Activated T-helper 2 cell treated with anti-CD3 and anti-CD28 coated beads, Interferon-gamma antibody, Interleukin-2, Interleukin-4, amounts not matched to agents 10 μg/mL and 5 μg/mL and 100 μg/mL, durations not matched to agents 14 hours and 24 hours and 36 hours (primary cell): ENCODE measurements around the gene C18orf32. TPM values are rescaled to one million over a fixed set of nuclear protein-coding genes. Genes with fewer than 3 reads are reported as not detected.
"Not testable (repeated sequence)": the region's sequence is repeated elsewhere in the genome, so short reads cannot be mapped to it uniquely, and the experiment has no call there.

Source experiments
- DNase-seq: peaks from one replicate; pipeline ENCODE4 v3.0.0; 2021; ENCODE audit warnings: low spot score
- H3K27ac Mint-ChIP-seq: one replicate; pipeline ENCODE4 v1.8.0; 2021; ENCODE audit warnings: mixed read lengths
- H3K27me3 Mint-ChIP-seq: one replicate; pipeline ENCODE4 v1.8.0; 2021; ENCODE audit warnings: low read depth, mixed read lengths
- H3K36me3 Mint-ChIP-seq: one replicate; pipeline ENCODE4 v1.8.0; 2021; ENCODE audit warnings: low read depth, mixed read lengths
- H3K4me1 Mint-ChIP-seq: one replicate; pipeline ENCODE4 v1.8.0; 2021; ENCODE audit warnings: low read depth, mixed read lengths
- H3K4me3 Mint-ChIP-seq: one replicate; pipeline ENCODE4 v1.8.0; 2021; ENCODE audit warnings: low read depth, mild to moderate bottlenecking, moderate library complexity, mixed read lengths
- H3K9me3 Mint-ChIP-seq: one replicate; pipeline ENCODE4 v1.8.0; 2021; ENCODE audit warnings: mixed read lengths
- intact Hi-C: fragments of 100-400 bp; cut with micrococcal nuclease; formaldehyde crosslinking; loops from one replicate; pipeline ENCODE4 v1.15.1; 2023
- total RNA-seq: library from RNA; stranded (reverse); gene quantifications from 2 replicates; pipeline ENCODE4 v1.2.3, GENCODE V29; 2022

C18orf32 gene
- total RNA-seq, 1 donor from 2014 or later: 22.6 TPM

DNA sequence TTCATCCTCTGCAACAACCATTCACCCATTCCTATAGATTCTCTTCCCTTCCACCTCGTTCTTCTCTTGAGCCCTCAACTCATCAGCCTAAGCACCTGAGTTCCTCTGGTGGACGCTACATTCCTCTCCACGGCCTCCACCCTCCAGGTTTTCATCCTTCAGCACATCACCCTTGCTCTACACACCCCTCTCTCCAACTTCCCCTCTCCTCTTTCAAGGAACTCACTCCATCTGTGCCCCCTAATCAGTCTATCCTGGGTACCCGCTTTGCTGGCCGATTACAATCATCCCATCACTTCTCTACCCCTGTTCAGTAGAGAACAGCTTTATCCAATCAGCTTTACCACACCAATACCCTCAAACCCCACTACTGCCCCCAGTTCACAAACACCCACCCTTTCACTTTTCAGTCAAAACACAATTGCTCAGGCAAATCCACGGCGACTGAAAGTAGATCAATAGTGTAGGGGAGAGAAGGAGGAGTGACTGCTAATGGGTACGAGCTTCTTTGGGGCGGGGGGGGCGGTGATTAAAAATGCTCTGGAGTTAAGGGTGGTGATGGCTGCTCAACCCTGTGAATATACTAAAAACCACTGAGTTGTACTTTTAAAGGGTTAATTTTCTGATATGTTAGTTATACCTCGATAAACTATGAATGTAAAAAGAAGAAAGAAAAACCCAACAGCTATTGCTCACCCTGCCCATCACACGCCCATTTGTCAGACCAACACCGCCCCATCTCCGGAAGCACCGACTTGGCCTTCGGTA is 27.4 kb downstream of the C18orf32 start:
- Mint-ChIP-seq H3K9me3 (no peaks in the 10 kb centered on the region), H3K27me3 (peaks cover 3% of the 10 kb centered on the region), H3K4me1 (peaks cover 19% of the 10 kb centered on the region), H3K27ac (peak overlapping the region; percentile 48), H3K36me3 (peaks cover 13% of the 10 kb centered on the region), H3K4me3 (peak overlapping the region; percentile 84)
- no peak for DNase-seq
- intact Hi-C loops: loop anchor here (1.0 kb wide), 2 partner anchors 27 to 33 kb away; partner anchors contain the start of gene RPL17

DNA sequence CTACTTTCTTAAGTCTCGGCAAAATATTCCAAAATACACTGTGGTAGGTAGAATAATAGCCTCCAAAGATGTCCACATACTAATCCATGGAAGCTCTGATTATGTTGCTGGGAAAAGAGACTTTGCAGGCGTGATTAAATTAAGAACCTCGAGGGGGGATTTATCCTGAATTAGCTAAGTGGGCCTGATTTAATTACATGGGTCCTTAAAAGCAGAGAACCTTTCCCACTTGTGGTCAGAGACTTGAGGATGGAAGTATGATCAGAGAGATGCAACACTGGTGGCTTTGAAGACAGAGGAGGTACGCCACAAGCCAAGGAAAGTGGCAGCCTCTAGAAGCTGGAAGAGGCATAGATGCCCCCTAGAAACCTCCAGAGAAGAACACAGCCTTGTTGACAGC is 29.4 kb downstream of the C18orf32 start:
- Mint-ChIP-seq H3K4me3 (no peak overlapping the region), H3K27me3 (no peaks in the 10 kb centered on the region), H3K36me3 (peaks cover 26% of the 10 kb centered on the region), H3K27ac (no peak overlapping the region), H3K9me3 (no peaks in the 10 kb centered on the region), H3K4me1 (peaks cover 19% of the 10 kb centered on the region)
- intact Hi-C loops: no loop called here
- no peak for DNase-seq

DNA sequence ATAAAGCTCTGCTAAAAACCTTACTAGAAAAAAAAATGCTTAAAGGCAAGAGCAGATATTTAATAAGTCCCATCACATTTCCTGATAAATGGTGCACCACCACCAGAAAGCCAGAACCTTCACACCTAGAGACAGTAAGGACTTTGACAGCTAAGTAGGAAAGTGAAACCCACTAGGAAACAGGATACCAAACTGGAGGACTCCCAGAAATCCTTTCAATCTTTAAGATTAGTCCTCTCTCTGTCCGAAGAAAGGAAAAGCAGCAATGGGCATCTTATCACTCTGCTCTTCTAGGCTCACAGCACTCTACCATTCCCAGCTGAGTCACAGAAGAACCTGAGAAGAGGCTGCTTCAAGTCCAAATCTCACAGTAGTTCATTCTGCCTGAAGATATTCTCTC is 30.2 kb downstream of the C18orf32 start:
- Mint-ChIP-seq H3K36me3 (peaks cover 32% of the 10 kb centered on the region), H3K27ac (no peak overlapping the region), H3K27me3 (no peaks in the 10 kb centered on the region), H3K9me3 (peaks cover 4% of the 10 kb centered on the region), H3K4me3 (no peak overlapping the region), H3K4me1 (peaks cover 19% of the 10 kb centered on the region)
- no peak for DNase-seq
- intact Hi-C loops: no loop called here

DNA sequence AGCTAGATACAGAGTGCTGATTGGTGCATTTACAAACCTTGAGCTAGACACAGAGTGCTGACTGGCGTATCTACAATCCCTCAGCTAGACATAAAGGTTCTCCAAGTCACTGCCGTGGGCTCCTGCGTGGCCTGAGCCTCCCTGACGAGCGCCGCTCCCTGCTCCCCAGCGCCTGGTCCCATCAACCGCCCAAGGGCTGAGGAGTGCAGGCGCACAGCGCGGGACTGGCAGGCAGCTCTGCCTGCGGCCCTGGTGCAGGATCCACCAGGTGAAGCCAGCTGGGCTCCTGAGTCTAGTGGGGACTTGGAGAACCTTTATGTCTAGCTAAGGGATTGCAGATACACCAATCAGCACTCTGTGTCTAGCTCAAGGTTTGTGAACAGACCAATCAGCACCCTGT is 34.5 kb downstream of the C18orf32 start:
- Mint-ChIP-seq H3K36me3 (peaks cover 57% of the 10 kb centered on the region), H3K9me3 (peaks cover 17% of the 10 kb centered on the region), H3K4me1 (peaks cover 13% of the 10 kb centered on the region)
- H3K27ac Mint-ChIP-seq, intact Hi-C loops, DNase-seq, H3K4me3 Mint-ChIP-seq, H3K27me3 Mint-ChIP-seq: not testable (repeated sequence)

DNA sequence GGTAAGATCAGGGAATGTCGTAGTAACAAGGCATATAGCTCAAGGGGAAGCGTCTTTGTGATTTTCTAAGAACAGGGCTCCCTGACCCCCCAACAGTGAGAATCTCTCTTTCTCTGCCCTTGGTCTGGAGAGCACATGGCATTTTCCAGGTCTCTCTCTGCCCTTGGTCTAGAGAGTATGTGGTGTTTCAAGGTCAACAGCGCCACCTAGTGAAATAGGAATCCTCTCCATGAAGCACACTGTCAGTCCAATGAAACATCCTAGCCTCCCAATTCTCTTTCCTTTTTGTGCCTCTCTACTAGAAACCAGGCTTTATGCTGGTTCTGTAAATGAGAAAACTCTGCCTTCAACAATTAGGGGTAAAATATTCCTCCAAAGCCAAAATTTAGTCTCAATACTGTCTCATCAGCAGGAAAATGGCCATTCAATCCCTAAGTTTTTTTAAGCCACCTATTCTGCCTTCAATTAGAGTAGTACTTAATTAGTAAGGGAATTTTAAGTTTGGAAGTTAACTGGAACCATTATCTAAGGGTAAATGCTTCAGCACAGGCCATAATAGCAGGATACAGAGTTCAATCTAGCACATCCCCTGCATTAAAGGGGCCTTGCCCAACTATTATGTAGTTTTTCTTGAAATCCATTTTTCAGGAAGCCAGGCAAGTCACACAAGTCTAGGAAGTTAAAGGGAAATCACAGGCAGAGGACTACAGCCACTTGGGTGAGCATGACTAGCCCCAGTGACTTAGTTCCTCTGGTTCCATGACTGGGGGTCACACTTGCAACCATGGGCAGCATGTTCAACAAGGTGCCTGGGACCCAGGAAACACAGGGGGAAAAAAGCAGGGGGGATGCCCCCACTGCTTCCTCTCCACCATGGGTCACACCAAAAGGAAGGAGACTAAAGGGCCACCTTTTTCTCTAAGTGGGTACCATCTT is 39.0 kb downstream of the C18orf32 start:
- H3K9me3 Mint-ChIP-seq: peaks cover 17% of the 10 kb centered on the region
- H3K27ac Mint-ChIP-seq: no peak overlapping the region
- DNase-seq: no peak
- peaks cover 35% of the 10 kb centered on the region for H3K36me3 Mint-ChIP-seq
- intact Hi-C loops: loop anchor here (2.0 to 5.0 kb wide), 2 partner anchors 426 to 773 kb away; no protein-coding TSS in a partner anchor
- H3K27me3 Mint-ChIP-seq: no peaks in the 10 kb centered on the region
- H3K4me3 Mint-ChIP-seq: no peak overlapping the region
- H3K4me1 Mint-ChIP-seq: peaks cover 7% of the 10 kb centered on the region

DNA sequence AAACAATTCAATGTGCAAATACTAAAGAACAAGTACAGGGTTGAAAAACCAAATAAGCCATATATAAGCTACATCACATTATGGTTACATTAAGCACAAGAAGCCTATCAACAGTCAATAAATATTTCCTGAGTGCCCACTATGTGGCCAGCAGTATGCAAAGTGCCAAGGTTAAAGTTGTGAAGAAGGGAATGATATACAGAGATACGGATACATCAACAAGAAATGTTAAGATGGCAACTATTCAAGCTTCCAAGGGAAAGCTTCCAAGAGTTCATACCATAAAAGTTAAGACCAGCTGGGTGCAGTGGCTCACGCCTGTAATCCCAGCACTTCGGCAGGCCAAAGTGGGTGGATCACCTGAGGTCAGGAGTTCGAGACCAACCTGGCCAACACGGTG is 40.6 kb downstream of the C18orf32 start:
- Mint-ChIP-seq H3K27ac (no peak overlapping the region), H3K27me3 (no peaks in the 10 kb centered on the region), H3K9me3 (peaks cover 10% of the 10 kb centered on the region), H3K4me3 (no peak overlapping the region), H3K36me3 (peaks cover 24% of the 10 kb centered on the region), H3K4me1 (peaks cover 11% of the 10 kb centered on the region)
- DNase-seq: no peak
- intact Hi-C loops: loop anchor here (2.0 to 5.0 kb wide), 2 partner anchors 424 to 772 kb away; no protein-coding TSS in a partner anchor

DNA sequence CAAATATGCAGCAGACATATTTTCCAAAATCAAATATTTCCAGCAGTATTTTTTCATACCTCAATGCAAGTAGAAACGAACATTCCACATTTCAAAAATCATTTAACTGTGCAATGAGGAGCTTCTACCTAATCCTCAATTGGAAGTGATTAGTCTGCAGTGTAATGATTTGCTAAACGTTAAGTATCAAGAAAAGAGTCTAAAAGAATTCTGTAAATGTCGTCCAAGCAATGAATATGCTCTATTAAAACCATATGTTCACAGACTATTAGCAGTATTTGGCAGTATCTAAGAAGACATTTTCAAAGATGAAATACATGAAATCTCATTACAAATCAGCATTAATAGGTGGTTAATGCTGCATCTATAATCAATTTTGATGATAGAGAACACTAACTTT is 42.5 kb downstream of the C18orf32 start:
- no peaks in the 10 kb centered on the region for H3K27me3 Mint-ChIP-seq
- peaks cover 17% of the 10 kb centered on the region for H3K36me3 Mint-ChIP-seq
- H3K4me1 Mint-ChIP-seq: peaks cover 13% of the 10 kb centered on the region
- no peak for DNase-seq
- peaks cover 4% of the 10 kb centered on the region for H3K9me3 Mint-ChIP-seq
- intact Hi-C loops: no loop called here
- H3K4me3 Mint-ChIP-seq: no peak overlapping the region
- H3K27ac Mint-ChIP-seq: no peak overlapping the region

DNA sequence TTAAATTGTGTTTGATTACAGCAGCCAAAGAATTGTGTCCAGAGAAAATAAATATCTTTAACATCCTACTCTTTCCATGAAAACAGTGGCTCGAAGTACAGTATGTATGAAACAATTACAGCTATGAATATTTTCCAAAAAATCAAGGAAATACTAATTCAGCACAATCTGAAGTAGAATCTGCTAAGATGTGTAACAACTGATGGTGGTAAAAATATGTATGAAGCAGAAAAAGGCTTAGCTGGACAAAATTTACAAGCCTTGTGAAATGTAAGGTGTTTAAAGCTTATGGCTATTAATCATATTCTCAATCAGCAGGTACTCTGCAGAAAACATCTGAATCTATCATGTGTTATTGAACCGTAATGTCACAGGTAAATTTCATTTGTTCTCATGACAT is 43.2 kb downstream of the C18orf32 start:
- intact Hi-C loops: no loop called here
- peaks cover 13% of the 10 kb centered on the region for H3K4me1 Mint-ChIP-seq
- no peak overlapping the region for H3K4me3 Mint-ChIP-seq
- no peak overlapping the region for H3K27ac Mint-ChIP-seq
- no peaks in the 10 kb centered on the region for H3K27me3 Mint-ChIP-seq
- DNase-seq: no peak
- H3K9me3 Mint-ChIP-seq: no peaks in the 10 kb centered on the region
- peaks cover 13% of the 10 kb centered on the region for H3K36me3 Mint-ChIP-seq

DNA sequence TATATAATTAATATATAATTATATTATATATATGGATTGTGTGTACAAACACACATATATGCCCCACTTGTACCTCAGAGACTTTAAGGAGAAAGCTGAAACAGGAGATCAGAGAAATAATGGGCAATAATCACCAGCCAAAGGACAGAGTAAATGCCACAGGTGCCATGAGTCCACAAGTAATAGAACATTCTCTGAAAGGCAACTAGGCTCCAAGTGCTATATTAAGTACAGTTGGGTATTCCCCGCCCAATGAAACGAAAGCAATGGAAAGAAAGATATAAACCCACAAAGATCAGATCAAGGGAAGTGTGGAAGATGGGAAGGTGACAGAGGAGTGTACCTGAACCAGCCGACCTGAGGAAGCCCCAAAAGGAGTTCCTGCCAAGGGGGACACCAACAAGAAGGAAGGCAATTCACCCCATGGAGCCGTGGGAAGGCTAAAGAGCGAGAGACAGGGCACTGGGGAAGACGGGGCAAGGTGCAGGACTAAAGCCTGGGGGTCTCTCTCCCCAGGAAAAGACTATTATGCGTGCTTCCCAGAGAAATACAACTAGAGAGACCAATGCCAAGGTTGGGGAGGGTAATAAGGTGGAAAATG is 45.6 kb downstream of the C18orf32 start:
- Mint-ChIP-seq H3K4me3 (no peak overlapping the region), H3K9me3 (no peaks in the 10 kb centered on the region), H3K27ac (no peak overlapping the region), H3K27me3 (no peaks in the 10 kb centered on the region), H3K4me1 (peaks cover 8% of the 10 kb centered on the region), H3K36me3 (peaks cover 3% of the 10 kb centered on the region)
- DNase-seq: no peak
- intact Hi-C loops: no loop called here

DNA sequence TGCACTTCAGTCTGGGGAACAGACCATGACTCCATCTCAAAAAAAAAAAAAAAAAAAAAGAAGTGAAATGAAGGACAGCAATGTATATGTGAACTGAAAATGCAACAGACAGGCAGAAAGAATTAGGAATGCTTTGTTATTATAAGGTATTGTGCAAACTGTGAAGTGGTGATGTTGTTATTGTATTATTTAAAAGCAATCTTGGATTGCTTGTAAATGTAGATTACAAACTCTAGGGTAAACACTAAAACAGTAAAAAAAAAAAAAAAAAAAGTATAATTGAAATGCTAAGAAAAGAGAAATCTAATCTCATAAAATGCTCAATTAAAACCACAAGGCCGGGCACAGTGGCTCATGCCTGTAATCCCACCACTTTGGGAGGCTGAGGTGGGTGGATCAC is 51.9 kb downstream of the C18orf32 start:
- peaks cover 2% of the 10 kb centered on the region for H3K4me1 Mint-ChIP-seq
- no peaks in the 10 kb centered on the region for H3K9me3 Mint-ChIP-seq
- H3K27me3 Mint-ChIP-seq: no peaks in the 10 kb centered on the region
- no peak overlapping the region for H3K27ac Mint-ChIP-seq
- no peak for DNase-seq
- no peak overlapping the region for H3K4me3 Mint-ChIP-seq
- no peaks in the 10 kb centered on the region for H3K36me3 Mint-ChIP-seq
- intact Hi-C loops: no loop called here

DNA sequence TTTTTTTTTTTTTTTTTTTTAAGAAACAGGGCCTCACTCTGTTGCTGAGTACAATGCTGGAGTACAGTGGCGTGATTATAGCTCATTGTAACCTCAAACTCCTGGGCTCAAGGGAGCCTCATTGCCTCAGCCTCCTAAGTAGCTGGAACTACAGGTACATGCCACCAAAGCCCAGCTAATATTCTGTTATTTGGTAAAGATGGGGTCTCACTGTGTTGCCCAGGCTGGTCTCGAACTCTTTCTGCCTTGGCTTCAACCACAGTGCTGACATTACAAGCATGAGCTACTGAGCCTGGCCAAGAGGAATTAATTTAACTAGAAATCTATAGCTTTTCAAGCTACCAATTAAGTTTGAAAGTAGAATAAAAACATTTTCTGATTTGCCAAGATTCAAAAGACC is 54.4 kb downstream of the C18orf32 start:
- no peak overlapping the region for H3K4me3 Mint-ChIP-seq
- peaks cover 2% of the 10 kb centered on the region for H3K4me1 Mint-ChIP-seq
- no peaks in the 10 kb centered on the region for H3K9me3 Mint-ChIP-seq
- intact Hi-C loops: no loop called here
- no peak for DNase-seq
- H3K27ac Mint-ChIP-seq: no peak overlapping the region
- no peaks in the 10 kb centered on the region for H3K27me3 Mint-ChIP-seq
- H3K36me3 Mint-ChIP-seq: peaks cover 17% of the 10 kb centered on the region

DNA sequence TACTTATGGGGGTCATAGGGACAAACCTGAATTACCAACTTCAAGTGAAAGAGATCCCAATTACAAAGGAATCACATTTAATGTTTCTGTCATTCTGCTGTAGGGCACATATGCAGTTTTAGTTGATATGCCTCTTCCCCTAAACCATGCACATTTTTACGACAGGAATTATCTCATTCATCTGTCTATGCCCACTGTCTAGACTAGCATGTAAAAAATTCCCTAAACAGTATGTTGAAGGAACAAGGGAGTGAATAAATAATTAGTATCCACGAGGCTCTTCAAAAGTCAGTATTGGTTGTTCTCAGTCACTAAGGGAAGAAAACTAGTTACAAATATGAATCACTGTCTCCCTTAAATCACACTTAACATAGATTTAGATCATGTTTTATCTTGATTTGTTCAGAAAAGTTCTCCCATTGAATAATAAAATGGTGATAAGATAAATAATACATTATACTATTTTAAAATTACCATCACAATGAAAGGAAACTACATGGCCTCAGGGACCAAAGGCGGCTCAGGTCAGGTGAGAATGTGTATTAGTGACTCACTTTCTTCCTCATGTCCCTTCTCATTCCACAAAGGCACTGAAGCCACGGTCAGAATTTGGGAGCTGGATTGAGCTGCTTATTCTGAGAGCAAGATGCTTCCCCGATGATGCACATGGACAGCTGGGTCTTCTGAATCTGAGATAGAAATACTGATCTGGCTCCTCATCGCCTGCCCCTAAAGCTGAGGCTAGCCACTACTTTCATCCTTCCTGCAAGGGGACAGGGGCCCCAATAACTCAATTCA is 55.7 kb downstream of the C18orf32 start:
- intact Hi-C loops: no loop called here
- no peak overlapping the region for H3K27ac Mint-ChIP-seq
- H3K36me3 Mint-ChIP-seq: peaks cover 23% of the 10 kb centered on the region
- DNase-seq: no peak
- peaks cover 2% of the 10 kb centered on the region for H3K4me1 Mint-ChIP-seq
- H3K4me3 Mint-ChIP-seq: no peak overlapping the region
- H3K9me3 Mint-ChIP-seq: no peaks in the 10 kb centered on the region
- H3K27me3 Mint-ChIP-seq: no peaks in the 10 kb centered on the region
